Activated CD8-positive, alpha-beta T cell treated with anti-CD3 and anti-CD28 coated beads for 36 hours (primary cell): ENCODE measurements around the gene NRSN2. TPM values are rescaled to one million over a fixed set of nuclear protein-coding genes. Genes with fewer than 3 reads are reported as not detected.
"Not testable (repeated sequence)": the region's sequence is repeated elsewhere in the genome, so short reads cannot be mapped to it uniquely, and the experiment has no call there.

Source experiments
- ATAC-seq: fragments of 200-7000 bp; cut with Tn5 transposase; one replicate; pipeline ENCODE4 v1.10.0; 2021; ENCODE audit warnings: mild to moderate bottlenecking, moderate library complexity
- CTCF ChIA-PET: fragments of 350-600 bp; sonication (Branson Sonifier 250); formaldehyde crosslinking; loops from one replicate; lab custom pipeline; 2021; ENCODE audit warnings: antibody characterized with exemption; lab: Charles Lee
- POLR2A ChIA-PET: fragments of 350-600 bp; sonication (Branson Sonifier 250); formaldehyde crosslinking; loops from one replicate; lab custom pipeline; 2021; ENCODE audit warnings: antibody characterized with exemption; lab: Charles Lee
- DNase-seq: peaks from one replicate; pipeline ENCODE4 v3.0.0-alpha.2; 2020
- H3K27ac Mint-ChIP-seq: one replicate; pipeline ENCODE4 v1.8.0; 2021; ENCODE audit warnings: mild to moderate bottlenecking, mixed read lengths
- H3K27me3 Mint-ChIP-seq: one replicate; pipeline ENCODE4 v1.8.0; 2021; ENCODE audit warnings: mixed read lengths
- H3K36me3 Mint-ChIP-seq: one replicate; pipeline ENCODE4 v1.8.0; 2021; ENCODE audit warnings: low read depth, mixed read lengths
- H3K4me1 Mint-ChIP-seq: one replicate; pipeline ENCODE4 v1.8.0; 2021; ENCODE audit warnings: low read depth, mixed read lengths
- H3K4me3 Mint-ChIP-seq: one replicate; pipeline ENCODE4 v1.8.0; 2021; ENCODE audit warnings: mild to moderate bottlenecking, moderate library complexity, mixed read lengths
- H3K9me3 Mint-ChIP-seq: one replicate; pipeline ENCODE4 v1.8.0; 2021; ENCODE audit warnings: mixed read lengths
- intact Hi-C: fragments of 100-400 bp; cut with micrococcal nuclease; formaldehyde crosslinking; loops from one replicate; pipeline ENCODE4 v1.10.0; 2022
- total RNA-seq, 2 experiments: library from RNA; stranded (reverse); gene quantifications; one replicate each; pipeline ENCODE4 v1.2.3, GENCODE V29; 2021
- TF ChIP-seq, protein P1 (sequence below): fragments of 200-600 bp; IDR thresholded peaks from one replicate; pipeline ENCODE4 v1.8.0; 2022; ENCODE audit warnings: antibody characterized with exemption, mild to moderate bottlenecking

NRSN2 gene
- total RNA-seq, 2 experiments from 2014 or later = 8.0 to 8.7 TPM

DNA sequence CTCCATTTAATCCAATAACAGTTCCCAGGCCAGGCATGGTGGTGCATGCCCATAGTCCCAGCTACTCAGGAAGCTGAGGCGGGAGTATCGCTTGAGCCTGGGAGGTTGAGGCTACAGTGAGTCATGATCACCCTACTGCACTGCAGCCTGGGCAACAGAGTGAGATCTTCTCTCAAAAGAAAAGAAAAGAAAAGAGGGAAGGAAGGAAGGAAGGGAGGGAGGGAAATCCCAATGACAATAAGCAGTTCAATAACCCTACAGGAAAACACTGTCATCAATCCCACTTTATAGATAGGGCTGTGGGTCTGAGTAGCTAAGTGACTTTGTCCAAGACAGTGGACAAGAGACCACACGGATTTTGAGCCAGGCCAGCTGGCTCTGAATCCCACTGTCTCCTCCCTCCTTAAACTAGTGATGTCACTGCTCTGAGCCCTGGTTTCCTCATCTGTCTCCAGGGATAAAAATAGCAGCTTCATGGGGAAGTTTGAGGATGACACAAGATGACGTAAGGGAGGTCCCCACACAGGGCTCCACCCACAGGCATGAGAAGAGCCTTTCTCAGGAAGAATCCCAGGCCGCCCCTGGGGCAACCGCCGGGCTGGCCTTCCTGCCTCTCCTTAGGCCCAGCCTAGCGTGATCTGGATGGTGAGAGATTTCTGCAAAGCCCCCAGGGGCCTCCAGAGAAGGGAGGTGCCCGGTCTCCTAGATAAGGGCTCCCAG is 26.4 kb downstream of the NRSN2 start:
- Mint-ChIP-seq H3K4me1 (peaks cover 21% of the 10 kb centered on the region), H3K36me3 (no peaks in the 10 kb centered on the region), H3K9me3 (no peaks in the 10 kb centered on the region), H3K4me3 (no peak overlapping the region), H3K27ac (no peak overlapping the region), H3K27me3 (peaks cover 1% of the 10 kb centered on the region)
- DNase-seq = no peak
- intact Hi-C loops = no loop called here
- CTCF ChIA-PET = interaction anchor here (1.0 kb wide), 2 partner anchors 18 to 58 kb away, joined by 3 to 7 read pairs; no protein-coding TSS in a partner anchor
- ATAC-seq = no peak
- POLR2A ChIA-PET = interaction anchor here (1.0 to 1.3 kb wide), 3 partner anchors 9 to 60 kb away, joined by 3 read pairs; no protein-coding TSS in a partner anchor
- TF ChIP-seq, protein P1, sequence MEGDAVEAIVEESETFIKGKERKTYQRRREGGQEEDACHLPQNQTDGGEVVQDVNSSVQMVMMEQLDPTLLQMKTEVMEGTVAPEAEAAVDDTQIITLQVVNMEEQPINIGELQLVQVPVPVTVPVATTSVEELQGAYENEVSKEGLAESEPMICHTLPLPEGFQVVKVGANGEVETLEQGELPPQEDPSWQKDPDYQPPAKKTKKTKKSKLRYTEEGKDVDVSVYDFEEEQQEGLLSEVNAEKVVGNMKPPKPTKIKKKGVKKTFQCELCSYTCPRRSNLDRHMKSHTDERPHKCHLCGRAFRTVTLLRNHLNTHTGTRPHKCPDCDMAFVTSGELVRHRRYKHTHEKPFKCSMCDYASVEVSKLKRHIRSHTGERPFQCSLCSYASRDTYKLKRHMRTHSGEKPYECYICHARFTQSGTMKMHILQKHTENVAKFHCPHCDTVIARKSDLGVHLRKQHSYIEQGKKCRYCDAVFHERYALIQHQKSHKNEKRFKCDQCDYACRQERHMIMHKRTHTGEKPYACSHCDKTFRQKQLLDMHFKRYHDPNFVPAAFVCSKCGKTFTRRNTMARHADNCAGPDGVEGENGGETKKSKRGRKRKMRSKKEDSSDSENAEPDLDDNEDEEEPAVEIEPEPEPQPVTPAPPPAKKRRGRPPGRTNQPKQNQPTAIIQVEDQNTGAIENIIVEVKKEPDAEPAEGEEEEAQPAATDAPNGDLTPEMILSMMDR = no peak

DNA sequence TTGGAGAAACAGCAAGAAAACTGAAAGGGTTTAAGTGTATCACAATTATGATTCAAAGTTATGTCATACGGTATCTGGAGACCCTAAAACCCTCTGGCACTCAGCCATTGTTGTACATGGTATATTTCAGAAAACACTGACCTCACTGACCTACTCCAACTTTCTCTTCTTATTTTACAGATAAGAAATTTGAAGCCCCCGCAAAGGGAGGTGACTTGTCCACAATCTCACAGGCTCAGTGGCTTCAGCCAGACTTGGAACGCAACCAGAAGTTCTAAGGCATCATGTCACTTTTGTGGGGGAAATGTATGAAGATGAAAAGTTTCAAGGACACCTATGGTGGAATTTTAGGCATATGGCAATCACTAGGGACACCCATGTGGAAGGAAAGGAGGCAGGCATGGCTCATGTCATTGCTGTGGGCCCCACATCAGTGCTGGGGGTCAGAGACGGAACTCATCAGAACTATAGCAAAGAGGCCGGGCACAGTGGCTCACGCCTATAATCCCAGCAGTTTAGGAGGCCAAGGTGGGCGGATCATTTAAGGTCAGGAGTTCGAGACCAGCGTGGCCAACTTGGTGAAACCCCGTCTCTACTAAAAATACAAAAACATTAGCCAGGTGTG is 28.5 kb downstream of the NRSN2 start:
- TF ChIP-seq, protein P1 = no peak
- no peaks in the 10 kb centered on the region for H3K36me3 Mint-ChIP-seq
- ATAC-seq = no peak
- no peaks in the 10 kb centered on the region for H3K9me3 Mint-ChIP-seq
- no peak for DNase-seq
- no peak overlapping the region for H3K27ac Mint-ChIP-seq
- POLR2A ChIA-PET = no interaction called here
- H3K27me3 Mint-ChIP-seq = no peaks in the 10 kb centered on the region
- CTCF ChIA-PET = no interaction called here
- peaks cover 25% of the 10 kb centered on the region for H3K4me1 Mint-ChIP-seq
- intact Hi-C loops = no loop called here
- no peak overlapping the region for H3K4me3 Mint-ChIP-seq

DNA sequence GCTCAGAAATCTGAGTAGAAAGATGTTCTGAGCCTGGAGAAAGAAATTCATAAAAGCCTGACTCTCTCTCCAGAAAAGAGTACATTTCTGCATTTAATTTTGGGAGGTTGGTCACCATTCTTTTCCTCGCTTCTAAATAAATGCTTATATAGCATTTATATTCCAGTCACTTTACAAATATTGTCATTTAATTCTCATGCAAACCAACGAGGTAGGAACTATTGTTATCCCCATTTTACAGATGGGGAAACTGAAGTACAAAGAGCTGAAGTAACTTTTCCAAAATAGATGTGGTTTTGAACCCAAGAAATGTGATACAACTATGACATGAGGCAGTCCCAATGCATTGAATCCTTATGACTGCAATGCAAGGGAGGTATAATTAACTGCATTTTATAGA is 29.2 kb downstream of the NRSN2 start:
- TF ChIP-seq, protein P1 = no peak
- Mint-ChIP-seq H3K4me1 (peaks cover 25% of the 10 kb centered on the region), H3K36me3 (no peaks in the 10 kb centered on the region), H3K9me3 (no peaks in the 10 kb centered on the region), H3K27me3 (no peaks in the 10 kb centered on the region), H3K4me3 (no peak overlapping the region), H3K27ac (no peak overlapping the region)
- intact Hi-C loops = no loop called here
- POLR2A ChIA-PET = no interaction called here
- no peak for ATAC-seq
- DNase-seq = no peak
- CTCF ChIA-PET = no interaction called here

DNA sequence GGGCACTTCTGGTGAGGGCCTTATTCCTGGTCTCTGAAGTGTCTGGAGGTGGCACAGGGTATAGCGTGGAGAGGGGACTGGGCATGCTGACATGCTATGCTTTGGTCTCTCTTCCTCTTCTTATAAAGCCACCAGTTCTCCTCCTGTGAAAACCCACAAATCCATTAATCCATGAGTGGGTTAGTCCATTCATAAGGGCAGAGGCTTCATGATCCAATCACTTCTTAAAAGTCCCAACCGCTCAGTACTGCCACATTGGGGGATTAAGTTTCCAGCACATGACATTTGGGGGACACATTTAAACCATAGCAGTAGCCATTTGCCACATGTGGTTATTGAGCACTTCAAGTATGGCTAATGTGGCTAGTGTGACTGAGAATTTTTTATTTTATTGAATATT is 29.8 kb downstream of the NRSN2 start:
- intact Hi-C loops = no loop called here
- H3K27ac Mint-ChIP-seq = no peak overlapping the region
- no peaks in the 10 kb centered on the region for H3K9me3 Mint-ChIP-seq
- POLR2A ChIA-PET = interaction anchor here (1.7 kb wide), 1 partner anchor 14 kb away, joined by 5 read pairs; no protein-coding TSS in a partner anchor
- H3K4me1 Mint-ChIP-seq = peaks cover 23% of the 10 kb centered on the region
- no peak for ATAC-seq
- H3K4me3 Mint-ChIP-seq = no peak overlapping the region
- H3K27me3 Mint-ChIP-seq = no peaks in the 10 kb centered on the region
- TF ChIP-seq, protein P1 = no peak
- H3K36me3 Mint-ChIP-seq = no peaks in the 10 kb centered on the region
- CTCF ChIA-PET = no interaction called here
- no peak for DNase-seq

DNA sequence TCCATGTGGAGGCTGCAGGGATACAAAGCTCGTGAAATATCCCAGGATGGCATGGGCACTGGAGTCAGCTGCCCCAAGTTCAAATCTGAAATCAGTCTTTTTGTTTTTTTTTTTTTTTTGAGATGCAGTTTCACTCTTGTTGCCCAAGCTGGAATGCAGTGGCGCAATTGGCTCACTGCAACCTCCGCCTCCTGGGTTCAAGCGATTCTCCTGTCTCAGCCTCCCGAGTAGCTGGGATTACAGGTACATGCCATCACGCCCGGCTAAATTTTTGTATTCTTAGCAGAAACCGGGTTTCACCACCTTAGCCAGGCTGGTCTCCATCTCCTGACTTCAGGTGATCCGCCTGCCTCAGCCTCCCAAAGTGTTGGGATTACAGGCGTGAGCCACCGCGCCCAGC is 30.7 kb downstream of the NRSN2 start:
- ChIA-PET CTCF (interaction anchor here (1.4 kb wide), 1 partner anchor 61 kb away, joined by 3 read pairs; no protein-coding TSS in a partner anchor), POLR2A (interaction anchor here (1.7 kb wide), 1 partner anchor 15 kb away, joined by 5 read pairs; no protein-coding TSS in a partner anchor)
- intact Hi-C loops, H3K9me3 Mint-ChIP-seq, H3K27ac Mint-ChIP-seq, H3K4me3 Mint-ChIP-seq, H3K36me3 Mint-ChIP-seq, H3K27me3 Mint-ChIP-seq, DNase-seq, ATAC-seq: not testable (repeated sequence)
- peaks cover 23% of the 10 kb centered on the region for H3K4me1 Mint-ChIP-seq
